Activated B cell treated with CpG ODN at 0.5 μM for 24 hours (primary cell): ENCODE results near the gene NMT1. TPM values are rescaled to one million over a fixed set of nuclear protein-coding genes. Genes with fewer than 3 reads are reported as not detected.

Experiments
- ATAC-seq: fragments of 200-7000 bp; cut with Tn5 transposase; one replicate; pipeline ENCODE4 v1.10.0; 2021; ENCODE audit warnings: low read depth, mild to moderate bottlenecking, moderate library complexity
- CTCF ChIA-PET: fragments of 350-600 bp; sonication (Branson Sonifier 250); formaldehyde crosslinking; loops from one replicate; lab custom pipeline; 2021; ENCODE audit warnings: antibody characterized with exemption; lab: Charles Lee
- POLR2A ChIA-PET: fragments of 350-600 bp; sonication (Branson Sonifier 250); formaldehyde crosslinking; loops from one replicate; lab custom pipeline; 2021; ENCODE audit warnings: antibody characterized with exemption; lab: Charles Lee
- DNase-seq: peaks from one replicate; pipeline ENCODE4 v3.0.0; 2022
- H3K27ac Mint-ChIP-seq: one replicate; pipeline ENCODE4 v1.8.0; 2020; ENCODE audit warnings: mixed read lengths
- H3K27me3 Mint-ChIP-seq: one replicate; pipeline ENCODE4 v1.8.0; 2021; ENCODE audit warnings: mixed read lengths
- H3K36me3 Mint-ChIP-seq: one replicate; pipeline ENCODE4 v1.8.0; 2021; ENCODE audit warnings: low read depth, mixed read lengths
- H3K4me1 Mint-ChIP-seq: one replicate; pipeline ENCODE4 v1.8.0; 2021; ENCODE audit warnings: mixed read lengths
- H3K4me3 Mint-ChIP-seq: one replicate; pipeline ENCODE4 v1.8.0; 2020; ENCODE audit warnings: mild to moderate bottlenecking, mixed read lengths
- H3K9me3 Mint-ChIP-seq: one replicate; pipeline ENCODE4 v1.8.0; 2020; ENCODE audit warnings: mixed read lengths
- CTCF ChIP-seq: fragments of 200-600 bp; IDR thresholded peaks from one replicate; pipeline ENCODE4 v1.8.0; 2022; ENCODE audit warnings: antibody characterized with exemption, mild to moderate bottlenecking
- intact Hi-C: fragments of 100-400 bp; cut with micrococcal nuclease; formaldehyde crosslinking; loops from one replicate; pipeline ENCODE4 v1.15.1; 2024
- total RNA-seq: library from RNA; stranded (reverse); gene quantifications from 2 replicates; pipeline ENCODE4 v1.2.3, GENCODE V29; 2022

NMT1 gene
- total RNA-seq, 1 donor from 2014 or later = 154 TPM

- ATAC-seq (no peak), DNase-seq (no peak)
- TF ChIP-seq CTCF = no peak
- Mint-ChIP-seq H3K4me3 (no peak overlapping the region), H3K27me3 (peaks cover 4% of the 10 kb centered on the region), H3K4me1 (peaks cover 1% of the 10 kb centered on the region), H3K27ac (no peak overlapping the region), H3K9me3 (no peaks in the 10 kb centered on the region), H3K36me3 (no peaks in the 10 kb centered on the region)
- intact Hi-C loops = no loop called here
- POLR2A ChIA-PET = no interaction called here
- CTCF ChIA-PET = interaction anchor here (1.1 to 1.5 kb wide), 2 partner anchors 27 to 70 kb away, joined by 3 to 4 read pairs; no protein-coding TSS in a partner anchor
Observed at GRCh38 chr17:45127207-45127547, 66.1 kb downstream of the NMT1 start.

- H3K27ac Mint-ChIP-seq = no peak overlapping the region
- H3K36me3 Mint-ChIP-seq = no peaks in the 10 kb centered on the region
- TF ChIP-seq CTCF = no peak
- no peaks in the 10 kb centered on the region for H3K9me3 Mint-ChIP-seq
- no peak for ATAC-seq
- no peak for DNase-seq
- H3K4me1 Mint-ChIP-seq = peaks cover 1% of the 10 kb centered on the region
- ChIA-PET CTCF (interaction anchor here (1.1 to 1.5 kb wide), 2 partner anchors 70 kb away, joined by 3 to 4 read pairs; no protein-coding TSS in a partner anchor), POLR2A (interaction anchor here (0.6 kb wide), 1 partner anchor 20 kb away, joined by 3 read pairs; no protein-coding TSS in a partner anchor)
- intact Hi-C loops = no loop called here
- peaks cover 4% of the 10 kb centered on the region for H3K27me3 Mint-ChIP-seq
- H3K4me3 Mint-ChIP-seq = no peak overlapping the region
Observed at GRCh38 chr17:45127548-45128300, 66.6 kb downstream of the NMT1 start.

- no peak overlapping the region for H3K27ac Mint-ChIP-seq
- no peak for ATAC-seq
- intact Hi-C loops = no loop called here
- DNase-seq = no peak
- no peaks in the 10 kb centered on the region for H3K9me3 Mint-ChIP-seq
- TF ChIP-seq CTCF = no peak
- ChIA-PET CTCF (interaction anchor here (1.4 to 1.5 kb wide), 2 partner anchors 29 to 69 kb away, joined by 3 to 4 read pairs; no protein-coding TSS in a partner anchor), POLR2A (interaction anchor here (0.6 kb wide), 1 partner anchor 19 kb away, joined by 3 read pairs; no protein-coding TSS in a partner anchor)
- H3K36me3 Mint-ChIP-seq = no peaks in the 10 kb centered on the region
- peaks cover 4% of the 10 kb centered on the region for H3K27me3 Mint-ChIP-seq
- no peak overlapping the region for H3K4me3 Mint-ChIP-seq
- peaks cover 3% of the 10 kb centered on the region for H3K4me1 Mint-ChIP-seq
Observed at GRCh38 chr17:45128331-45128730, 67.2 kb downstream of the NMT1 start.

- intact Hi-C loops = no loop called here
- Mint-ChIP-seq H3K4me3 (no peak overlapping the region), H3K36me3 (no peaks in the 10 kb centered on the region), H3K27ac (no peak overlapping the region), H3K9me3 (no peaks in the 10 kb centered on the region), H3K27me3 (peaks cover 4% of the 10 kb centered on the region), H3K4me1 (peaks cover 3% of the 10 kb centered on the region)
- POLR2A ChIA-PET = no interaction called here
- ATAC-seq (no peak), DNase-seq (no peak)
- TF ChIP-seq CTCF = no peak
- CTCF ChIA-PET = interaction anchor here (1.4 to 1.5 kb wide), 2 partner anchors 30 to 68 kb away, joined by 3 to 4 read pairs; no protein-coding TSS in a partner anchor
Observed at GRCh38 chr17:45128989-45129388, 67.9 kb downstream of the NMT1 start.

GRCh38 chr17:45129426-45129939 is 68.4 kb downstream of the NMT1 start:
- intact Hi-C loops = no loop called here
- Mint-ChIP-seq H3K9me3 (no peaks in the 10 kb centered on the region), H3K27ac (no peak overlapping the region), H3K4me1 (peaks cover 2% of the 10 kb centered on the region), H3K27me3 (peaks cover 4% of the 10 kb centered on the region), H3K4me3 (no peak overlapping the region), H3K36me3 (no peaks in the 10 kb centered on the region)
- no peak for TF ChIP-seq CTCF
- no peak for ATAC-seq
- POLR2A ChIA-PET = no interaction called here
- no peak for DNase-seq
- CTCF ChIA-PET = interaction anchor here (1.4 to 1.5 kb wide), 2 partner anchors 31 to 68 kb away, joined by 3 to 4 read pairs; no protein-coding TSS in a partner anchor
